Middle frontal gyrus (tissue), 1 donor: Measurements from ENCODE around the gene KLHDC10.
"Not testable (repeated sequence)": the region's sequence is repeated elsewhere in the genome, so short reads cannot be mapped to it uniquely, and the experiment has no call there.

Experiments used
- DNase-seq: peaks from one replicate; pipeline ENCODE4 v3.0.0-alpha.2; 2015; ENCODE audit warnings: low spot score; ENCODE audit errors: extremely low spot score

The KLHDC10 gene

DNA sequence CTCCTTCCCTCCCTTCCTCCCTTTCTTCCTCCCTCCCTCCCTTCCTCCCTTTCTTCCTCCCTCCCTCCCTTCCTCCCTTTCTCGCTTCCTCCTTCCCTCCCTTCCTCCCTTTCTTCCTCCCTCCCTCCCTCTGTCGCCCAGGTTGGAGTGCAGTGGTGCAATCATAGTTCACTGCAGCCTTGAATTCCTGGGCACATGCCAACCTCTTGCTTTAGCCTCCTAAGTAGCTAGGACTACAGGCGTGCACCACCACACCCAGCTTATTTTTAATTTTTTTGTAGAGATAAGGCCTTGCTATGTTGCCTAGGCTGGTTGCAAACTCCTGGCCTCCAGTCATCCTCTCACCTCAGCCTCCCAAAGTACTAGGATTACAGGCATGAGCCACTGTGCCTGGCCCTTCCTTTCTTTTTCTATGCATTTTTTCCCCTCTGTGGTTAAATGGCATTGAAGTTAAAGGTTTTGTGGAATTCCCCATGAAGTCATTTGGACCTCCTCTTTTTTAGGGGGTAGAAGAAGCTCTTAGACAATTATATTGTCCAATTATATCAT, 9.6 kb downstream of the KLHDC10 start:
- no peak for DNase-seq

DNA sequence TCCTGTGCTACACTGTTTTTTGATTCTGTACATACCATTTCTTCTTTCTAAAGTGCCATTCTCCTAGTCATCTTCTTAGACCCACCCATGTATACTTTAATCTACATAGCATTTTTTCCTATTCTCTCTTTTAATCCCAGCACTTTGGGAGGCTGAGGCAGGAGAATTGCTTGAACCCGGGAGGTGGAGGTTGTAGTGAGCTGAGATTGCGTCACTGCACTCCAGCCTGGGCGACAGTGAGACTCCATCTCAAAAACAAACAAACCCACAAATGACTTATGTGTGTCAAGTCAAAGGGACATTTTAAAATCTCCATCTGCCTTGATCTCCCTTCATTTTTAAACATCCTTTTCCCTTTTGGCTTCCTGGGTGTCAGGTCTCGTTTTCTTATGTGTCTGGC, 13.2 kb downstream of the KLHDC10 start:
- not testable (repeated sequence) for DNase-seq

DNA sequence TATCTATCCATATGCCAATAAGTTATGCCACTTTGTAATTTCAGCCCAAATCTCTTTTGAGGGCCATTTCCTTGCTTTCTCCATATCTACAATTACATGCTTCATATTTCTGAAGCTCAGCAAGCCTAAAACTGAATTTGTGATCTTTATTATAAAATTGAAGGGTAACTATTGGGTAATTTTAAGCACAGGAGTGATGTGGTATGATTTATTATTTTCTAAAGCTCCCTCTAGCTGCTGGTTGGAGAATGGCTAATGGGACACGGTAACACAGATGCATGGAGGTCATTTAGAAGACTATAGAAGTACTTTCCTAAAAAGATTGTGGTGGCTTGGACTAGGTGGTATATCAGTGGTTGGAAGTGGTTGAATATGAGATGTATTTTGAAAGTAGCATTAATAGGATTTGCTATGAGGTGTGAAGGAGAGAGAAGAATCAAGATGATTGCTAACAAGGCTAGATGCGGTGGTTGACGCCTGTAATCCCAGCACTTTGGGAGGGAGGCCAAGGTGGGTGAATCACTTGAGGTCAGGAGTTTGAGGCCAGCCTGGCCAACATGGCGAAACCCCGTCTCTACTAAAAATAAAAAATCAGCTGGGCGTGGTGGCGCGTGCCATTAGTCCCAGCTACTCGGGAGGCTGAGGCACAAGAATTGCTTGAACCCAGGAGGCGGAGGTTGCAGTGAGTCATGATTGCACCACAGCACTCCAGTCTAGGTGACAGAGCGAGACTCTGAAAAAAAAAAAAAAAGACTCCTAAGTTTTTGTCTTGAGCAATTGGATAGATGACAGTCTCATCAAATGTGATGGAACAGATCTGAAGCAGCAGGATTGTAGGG, 13.9 kb downstream of the KLHDC10 start:
- DNase-seq: no peak

DNA sequence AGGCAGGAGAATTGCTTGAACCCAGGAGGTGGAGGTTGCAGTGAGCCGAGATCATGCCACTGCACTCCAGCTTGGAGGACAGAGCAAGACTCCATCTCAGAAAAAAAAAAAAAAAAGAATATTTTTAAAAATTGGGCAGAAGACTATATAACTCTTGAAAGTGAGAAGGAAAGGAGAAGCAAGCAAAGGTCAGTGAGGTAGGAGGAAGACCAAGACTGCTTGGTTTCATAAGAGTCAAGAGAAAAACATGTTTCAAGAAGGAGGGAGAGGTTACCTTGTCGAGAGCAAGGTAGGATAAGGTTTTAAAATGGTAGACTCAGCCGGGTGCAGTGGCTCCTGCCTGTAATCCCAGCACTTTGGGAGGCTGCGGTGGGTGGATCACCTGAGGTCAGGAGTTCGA, 14.9 kb downstream of the KLHDC10 start:
- DNase-seq: not testable (repeated sequence)

DNA sequence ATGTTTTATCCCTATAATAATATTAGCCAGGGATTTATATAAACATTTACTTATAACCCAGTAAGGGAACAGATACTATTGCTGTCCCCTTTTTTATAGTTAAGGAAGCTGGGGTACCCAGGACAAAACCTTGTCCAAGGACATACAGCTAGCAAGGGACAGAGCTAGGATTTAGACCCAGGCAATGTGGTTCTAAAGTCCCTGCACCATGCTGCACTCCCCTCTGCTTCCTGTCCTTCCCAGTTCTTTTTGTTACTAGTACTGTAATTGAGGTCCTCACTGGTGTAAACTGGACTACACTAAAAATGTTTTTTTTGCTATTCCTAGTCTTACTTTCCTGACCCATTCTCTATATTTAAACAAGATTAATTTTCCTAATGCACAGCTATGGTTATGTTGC, 16.6 kb downstream of the KLHDC10 start:
- DNase-seq: no peak

DNA sequence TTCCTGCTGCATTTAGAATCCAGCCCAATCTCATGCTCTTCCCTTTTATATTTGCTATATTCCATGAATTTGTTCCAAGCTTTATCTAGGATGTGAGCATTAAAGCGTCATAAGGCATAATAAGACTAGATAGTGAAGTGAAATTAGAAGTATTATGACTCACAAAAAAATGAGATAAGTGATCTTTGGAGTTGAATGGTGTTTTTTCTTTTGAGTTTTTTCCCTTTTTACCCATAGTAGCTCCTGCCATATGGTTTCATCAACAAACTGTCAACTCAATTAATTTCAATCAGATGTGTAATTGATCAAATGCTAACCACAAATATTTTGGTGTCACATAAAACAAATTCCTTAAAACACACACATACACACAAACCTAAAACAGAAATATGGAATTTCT, 17.0 kb downstream of the KLHDC10 start:
- no peak for DNase-seq

DNA sequence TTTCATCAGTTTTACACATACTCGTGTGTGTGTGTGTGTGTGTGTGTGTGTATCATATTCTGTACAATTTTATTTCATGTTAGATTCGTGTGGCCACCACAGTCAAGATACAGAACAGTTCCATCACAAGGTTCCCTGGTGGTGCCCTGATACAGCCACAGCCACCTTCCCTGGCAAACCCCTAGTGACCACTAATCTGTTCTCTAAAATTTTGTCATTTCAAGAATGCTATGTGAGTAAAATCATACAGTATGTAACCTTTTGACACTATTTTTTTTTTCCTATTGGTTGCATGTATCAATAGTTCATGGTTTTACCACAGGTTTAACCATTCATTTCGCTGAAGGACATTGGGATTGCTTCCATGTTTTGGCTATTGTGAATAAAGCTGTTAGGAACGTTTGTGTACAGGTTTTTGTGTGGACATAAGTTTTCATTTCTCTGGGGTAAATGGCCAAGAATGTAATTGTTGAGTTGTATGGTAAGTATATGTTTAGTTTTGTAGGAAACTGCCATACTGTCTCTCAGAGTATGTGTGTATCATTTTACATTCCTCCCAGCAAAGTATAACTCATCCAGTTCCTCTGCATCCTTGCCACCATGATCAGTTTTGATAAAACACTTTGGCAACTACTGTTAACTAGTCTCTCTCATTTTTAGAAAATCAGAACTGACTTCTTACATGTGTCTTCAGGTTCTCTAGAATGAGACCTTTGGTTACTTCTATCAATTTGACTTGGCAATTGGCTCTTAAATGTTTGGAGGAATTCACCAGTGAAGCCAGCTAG, 20.6 kb downstream of the KLHDC10 start:
- DNase-seq: no peak

DNA sequence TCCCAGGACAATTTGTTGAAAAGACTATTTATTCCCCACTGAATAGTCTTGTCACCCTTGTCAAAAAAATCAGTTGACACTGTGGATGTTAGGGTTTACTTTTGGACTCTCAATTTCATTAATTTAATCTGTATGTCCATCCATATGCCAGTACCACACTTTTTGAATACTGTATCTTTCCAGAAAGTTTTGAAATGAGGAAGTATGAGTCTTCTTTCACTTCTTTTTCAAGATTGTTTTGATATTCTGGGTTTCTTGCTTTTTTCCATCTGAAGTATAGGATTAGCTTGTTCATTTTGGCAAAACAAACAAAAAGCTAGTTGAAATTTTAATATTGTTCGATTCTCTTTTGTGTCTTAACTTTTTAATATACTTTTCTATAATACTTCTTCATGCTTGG, 21.7 kb downstream of the KLHDC10 start:
- DNase-seq: no peak

DNA sequence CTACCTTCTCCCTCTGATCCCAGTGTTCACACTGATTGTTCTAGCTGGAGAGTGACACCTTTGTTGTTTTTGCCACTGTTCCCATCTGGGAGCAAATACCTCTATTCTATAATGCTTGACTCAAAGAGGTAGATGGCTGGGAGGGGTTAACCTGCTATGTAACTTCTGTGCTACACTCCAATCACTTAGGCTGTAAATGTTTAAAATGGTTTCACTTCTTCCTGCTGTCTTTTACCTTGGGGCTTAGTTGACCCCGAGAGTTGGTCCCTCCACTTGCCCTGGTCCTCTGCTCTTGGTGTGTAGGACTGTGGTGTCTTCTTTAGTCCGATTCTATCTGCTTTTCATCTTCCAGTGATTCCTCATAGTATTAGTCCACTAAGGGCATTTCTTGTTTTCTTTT, 22.3 kb downstream of the KLHDC10 start:
- no peak for DNase-seq

DNA sequence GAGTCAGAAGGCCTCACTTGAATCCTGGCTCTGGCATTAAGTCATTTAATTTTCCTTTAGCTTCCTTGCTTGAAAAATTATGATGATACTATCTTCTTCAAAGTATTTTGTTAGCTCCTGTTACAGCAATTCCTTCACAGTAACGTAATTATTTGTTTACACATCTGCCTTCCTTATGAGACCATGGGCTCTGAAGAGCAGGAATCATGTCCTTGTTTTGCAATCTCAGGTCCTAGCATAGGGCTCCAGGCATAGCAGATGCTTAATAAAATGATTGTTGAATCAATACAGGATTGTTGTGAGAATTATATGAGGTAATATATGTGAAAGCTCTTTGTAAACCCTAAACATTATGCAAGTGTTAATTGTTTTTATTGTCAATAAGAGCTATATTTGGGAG, 25.5 kb downstream of the KLHDC10 start:
- no peak for DNase-seq

DNA sequence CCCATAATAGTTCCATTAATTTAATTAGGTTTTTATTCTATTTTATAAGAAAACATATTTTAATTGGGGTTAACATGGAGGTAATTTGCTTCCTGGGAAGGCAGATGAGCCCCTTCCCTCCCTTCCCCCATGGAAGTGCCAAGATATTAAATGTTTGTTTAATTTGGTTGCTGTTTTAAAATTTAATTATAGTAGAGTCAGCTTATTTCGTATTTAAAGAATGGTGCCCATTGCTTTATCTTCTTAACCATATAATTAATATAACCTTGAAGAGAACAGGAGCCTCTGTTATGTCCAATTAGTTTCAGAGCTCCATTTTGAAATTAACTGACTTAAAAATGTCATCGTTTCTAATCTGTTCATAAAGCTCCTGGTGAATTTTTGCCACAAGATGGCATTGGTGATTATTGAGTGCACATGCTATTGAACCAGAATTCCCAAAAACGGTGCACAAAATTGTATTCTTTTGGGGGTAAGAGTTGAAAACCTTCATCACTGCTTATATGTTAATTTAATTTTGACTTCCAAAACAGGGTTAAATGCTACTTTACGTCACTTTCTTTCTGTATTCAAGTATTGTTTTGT, 26.0 kb downstream of the KLHDC10 start:
- no peak for DNase-seq

DNA sequence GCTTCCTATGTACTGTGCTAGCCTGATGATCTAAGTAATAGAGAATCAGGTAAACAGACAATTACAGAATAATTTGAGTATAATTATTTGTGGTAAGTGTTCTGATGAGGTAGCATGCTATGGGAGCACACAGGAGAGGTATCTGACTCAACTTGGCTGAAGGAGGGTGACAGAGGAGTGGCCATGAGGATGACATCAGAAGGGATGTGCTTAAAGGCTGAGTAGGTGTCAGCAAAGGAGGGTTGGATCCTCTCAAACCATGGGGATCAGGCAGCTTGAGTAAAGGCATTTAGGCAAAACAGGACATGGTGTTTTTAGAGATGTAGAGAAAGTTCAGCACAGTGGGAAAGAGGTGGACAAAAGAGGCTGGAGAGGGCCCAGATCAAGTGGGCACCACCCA, 29.0 kb downstream of the KLHDC10 start:
- no peak for DNase-seq

DNA sequence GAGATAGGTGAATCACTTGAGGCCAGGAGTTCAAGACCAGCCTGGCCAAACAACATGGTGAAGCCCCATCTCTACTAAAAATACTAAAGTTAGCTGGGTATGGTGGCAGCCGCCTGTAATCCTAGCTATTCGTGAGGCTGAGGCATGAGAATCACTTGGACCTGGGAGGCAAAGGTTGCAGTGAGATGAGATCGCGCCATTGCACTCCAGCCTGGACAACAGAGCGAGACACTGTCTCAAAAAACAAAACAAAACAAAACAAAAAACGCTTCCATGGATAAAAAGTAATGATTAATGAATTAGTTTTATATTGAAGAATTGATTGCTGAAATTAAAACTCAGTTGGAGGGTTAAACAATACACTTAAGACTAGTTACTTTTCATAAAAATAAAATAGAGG, 32.3 kb downstream of the KLHDC10 start:
- no peak for DNase-seq

DNA sequence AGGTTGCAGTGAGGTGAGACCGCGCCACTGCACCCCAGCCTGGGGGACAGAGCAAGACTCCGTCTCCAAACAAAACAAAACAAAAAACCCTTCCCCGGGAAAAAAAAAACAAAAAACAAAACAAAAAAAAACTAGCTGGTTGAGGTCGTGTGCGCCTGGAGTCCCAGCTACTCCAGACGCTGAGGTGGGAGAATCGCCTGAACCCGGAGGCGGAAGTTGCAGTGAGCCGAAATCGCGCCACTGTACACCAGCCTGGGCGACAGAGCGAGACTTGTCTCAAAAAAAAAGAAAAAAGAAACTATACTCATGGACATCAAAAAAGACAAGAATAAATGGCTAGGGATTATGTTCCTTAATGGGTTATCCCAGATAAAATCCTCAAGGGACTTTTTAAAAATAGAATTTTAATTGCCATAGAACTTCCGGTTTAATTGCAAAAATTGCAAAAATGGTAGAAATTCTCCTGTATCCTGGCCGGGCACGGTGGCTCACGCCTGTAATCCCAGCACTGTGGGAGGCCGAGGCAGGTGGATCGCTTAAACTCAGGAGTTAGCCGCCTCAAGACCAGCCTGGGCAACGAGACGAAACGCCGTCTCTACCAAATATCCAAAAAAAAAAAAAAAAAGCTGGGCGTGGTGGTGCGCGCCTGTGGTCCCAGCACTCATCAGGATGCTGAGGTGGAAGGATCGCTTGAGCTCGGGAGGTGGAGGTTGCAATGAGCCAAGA, 37.8 kb downstream of the KLHDC10 start:
- DNase-seq: no peak

DNA sequence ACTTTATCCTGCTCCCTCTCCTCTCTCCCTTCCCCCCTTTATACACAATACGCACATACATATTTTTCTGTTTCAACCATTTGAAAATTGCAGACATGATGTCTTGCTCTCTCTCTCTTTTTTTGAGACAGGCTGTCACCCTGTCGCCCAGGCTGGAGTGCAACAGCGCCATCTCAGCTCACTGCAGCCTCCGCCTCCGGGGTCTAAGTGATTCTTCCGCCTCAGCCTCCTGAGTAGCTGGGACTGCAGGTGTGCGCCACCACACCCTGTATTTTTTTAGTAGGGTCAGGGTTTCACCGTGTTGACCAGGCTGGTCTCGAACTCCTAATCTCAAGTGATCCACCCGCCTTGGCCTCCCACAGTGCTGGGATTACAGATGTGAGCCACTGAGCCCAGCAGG, 38.5 kb downstream of the KLHDC10 start:
- no peak for DNase-seq

DNA sequence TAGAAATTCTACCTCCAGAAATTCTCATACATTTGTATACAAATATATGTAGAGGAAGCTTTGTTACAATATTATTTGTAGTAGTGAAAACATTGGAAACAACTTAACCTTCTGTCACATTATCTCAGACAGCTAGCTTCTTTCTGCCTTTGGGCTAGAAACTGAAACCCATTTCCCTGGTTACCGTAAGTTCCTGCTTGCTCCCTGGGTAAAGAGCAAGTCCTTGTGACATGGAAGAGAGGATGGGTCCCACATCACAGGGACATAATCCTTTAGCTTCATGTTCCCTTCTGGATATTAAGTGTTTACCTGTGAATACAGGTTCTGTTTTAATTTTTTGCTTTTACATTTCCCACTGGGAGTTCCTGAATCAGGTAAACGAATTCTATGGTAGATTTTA, 41.8 kb downstream of the KLHDC10 start:
- DNase-seq: no peak

DNA sequence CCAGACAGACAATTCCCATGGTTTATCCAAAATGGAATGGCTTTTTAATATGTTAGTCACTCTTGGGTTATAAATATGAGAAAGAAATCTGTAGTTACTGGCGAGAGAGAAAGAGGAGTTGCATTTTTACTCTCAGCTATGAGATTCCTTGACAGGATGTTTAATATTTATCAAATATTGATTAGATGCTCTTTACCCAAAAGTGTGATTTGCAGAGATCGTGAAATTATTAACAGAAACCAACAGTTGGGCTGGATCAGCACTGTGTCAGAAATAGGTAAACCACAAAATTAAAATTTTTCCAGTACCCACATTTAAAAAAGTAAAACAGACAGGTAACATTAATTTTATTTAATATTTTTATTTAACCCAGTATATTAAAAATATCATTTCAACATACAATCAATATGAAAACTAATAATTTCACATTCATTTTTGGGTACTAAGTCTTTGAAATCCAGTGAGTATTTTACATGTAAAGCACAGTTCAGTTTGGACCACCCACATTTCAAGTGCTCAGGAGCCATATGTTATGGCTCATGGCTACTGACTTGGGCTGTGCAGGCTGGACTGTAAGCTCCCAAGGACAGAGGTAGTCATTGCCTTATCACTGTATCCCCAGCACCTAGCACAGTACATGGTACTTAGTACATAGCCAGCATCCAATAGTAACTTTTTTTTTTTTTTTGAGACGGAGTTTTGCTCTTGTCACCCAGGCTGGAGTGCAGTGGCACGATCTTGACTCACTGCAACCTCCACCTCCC, 42.5 kb downstream of the KLHDC10 start:
- no peak for DNase-seq

DNA sequence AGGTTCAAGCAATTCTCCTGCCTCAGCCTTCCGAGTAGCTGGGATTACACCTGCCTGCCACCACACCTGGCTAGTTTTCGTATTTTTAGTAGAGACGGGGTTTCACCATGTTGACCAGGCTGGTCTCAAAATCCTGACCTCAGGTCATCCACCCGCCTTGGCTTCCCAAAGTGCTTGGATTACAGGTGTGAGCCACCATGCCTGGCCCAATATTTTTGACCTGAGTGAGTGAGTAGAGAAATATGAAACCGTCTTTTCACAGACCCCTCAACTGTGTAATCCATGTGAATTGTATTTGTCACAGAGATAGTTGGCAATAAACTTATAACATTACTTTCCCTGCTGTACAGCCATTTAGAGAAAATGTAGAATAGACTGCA, 43.1 kb downstream of the KLHDC10 start:
- DNase-seq: not testable (repeated sequence)

DNA sequence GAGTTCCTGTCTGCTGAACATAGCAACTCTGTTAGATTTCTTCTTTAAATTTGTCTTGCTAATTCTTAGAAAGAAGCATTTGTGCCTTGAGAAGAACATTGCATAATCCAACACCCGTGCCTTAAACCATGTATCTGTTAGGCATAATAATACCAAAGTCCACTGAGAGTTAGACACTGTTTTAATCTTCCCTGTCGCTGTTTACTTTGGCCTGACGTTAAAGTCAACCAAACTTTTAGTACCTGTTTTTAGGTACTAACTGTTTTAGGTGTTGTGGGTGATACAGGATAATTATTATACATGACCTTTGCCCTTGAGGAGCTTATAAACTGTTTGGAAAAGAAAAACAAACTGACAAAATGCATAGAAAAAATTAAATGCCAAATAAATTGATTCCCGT, 43.6 kb downstream of the KLHDC10 start:
- no peak for DNase-seq

DNA sequence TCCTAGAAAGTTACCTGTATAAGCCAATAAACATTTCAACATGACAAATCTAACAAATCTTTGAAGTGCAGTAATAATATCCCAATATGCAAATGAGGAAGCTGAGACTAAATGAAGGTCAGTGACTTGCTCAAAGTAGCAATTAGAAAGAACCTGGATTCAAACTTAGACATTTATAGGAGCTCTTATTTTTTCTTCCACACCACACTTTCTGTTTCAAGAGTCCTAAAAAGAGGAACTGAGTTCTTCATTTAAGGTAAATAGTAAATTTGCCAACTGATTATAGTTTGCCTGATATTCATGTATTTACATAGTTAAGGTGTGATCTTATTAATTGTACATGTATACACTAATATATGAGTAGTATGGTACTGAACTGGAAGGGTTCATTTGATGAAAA, 44.0 kb downstream of the KLHDC10 start:
- no peak for DNase-seq

DNA sequence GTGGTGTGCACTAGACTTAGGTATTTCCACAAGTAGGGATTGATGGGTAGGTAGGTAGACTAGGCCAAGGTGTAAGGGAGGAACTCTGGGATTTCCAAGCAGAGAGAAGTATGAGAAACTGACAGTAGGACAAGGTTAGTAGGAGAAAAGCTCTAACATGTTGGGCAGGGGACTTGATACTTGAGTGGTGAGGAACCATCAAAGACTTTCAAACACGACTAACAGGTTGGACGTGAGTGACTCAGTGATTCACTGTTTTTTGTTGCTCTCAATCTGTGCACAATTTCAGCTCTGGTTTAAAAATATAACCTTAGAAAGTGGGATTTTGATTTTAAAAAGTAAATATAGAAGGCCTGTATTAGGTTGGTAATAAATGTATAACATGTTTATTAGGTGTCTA, 44.4 kb downstream of the KLHDC10 start:
- no peak for DNase-seq
